PC-3 (cell line): ENCODE results near the gene KRTAP2-4.

Source experiments
- EZH2 ChIP-seq: fragments of 300-600 bp; sonication (generic); IDR thresholded peaks from one replicate; pipeline ENCODE4 v1.6.1; 2017; ENCODE audit warnings: antibody characterized with exemption, mild to moderate bottlenecking, low read length; ENCODE audit not compliant: unreplicated experiment
- TF ChIP-seq, protein P1 (sequence below): fragments of 300-600 bp; sonication (generic); conservative IDR thresholded peaks from 2 replicates; pipeline ENCODE4 v1.5.1; 2017; ENCODE audit warnings: antibody characterized with exemption, low read depth, mild to moderate bottlenecking, low read length

DNA sequence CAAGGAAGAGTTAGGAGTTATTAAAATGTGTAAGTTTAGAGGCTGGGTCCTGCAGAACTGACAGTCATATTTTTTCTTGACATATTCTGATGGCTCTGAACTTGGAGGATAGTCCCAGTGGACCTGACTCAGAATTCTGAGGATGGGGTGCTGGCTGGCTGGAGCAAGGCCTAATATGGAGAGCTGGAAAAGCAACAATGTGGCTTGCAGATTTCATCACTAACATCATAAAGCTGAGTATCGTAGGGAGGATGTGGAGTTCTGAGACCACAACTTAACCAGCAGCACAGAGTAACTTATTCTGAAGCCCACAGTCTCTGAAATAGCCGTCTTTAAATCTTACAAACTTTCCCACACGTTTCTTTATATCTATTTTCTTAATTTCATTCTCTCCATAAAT is 41.0 kb downstream of the KRTAP2-4 start:
- TF ChIP-seq, protein P1, sequence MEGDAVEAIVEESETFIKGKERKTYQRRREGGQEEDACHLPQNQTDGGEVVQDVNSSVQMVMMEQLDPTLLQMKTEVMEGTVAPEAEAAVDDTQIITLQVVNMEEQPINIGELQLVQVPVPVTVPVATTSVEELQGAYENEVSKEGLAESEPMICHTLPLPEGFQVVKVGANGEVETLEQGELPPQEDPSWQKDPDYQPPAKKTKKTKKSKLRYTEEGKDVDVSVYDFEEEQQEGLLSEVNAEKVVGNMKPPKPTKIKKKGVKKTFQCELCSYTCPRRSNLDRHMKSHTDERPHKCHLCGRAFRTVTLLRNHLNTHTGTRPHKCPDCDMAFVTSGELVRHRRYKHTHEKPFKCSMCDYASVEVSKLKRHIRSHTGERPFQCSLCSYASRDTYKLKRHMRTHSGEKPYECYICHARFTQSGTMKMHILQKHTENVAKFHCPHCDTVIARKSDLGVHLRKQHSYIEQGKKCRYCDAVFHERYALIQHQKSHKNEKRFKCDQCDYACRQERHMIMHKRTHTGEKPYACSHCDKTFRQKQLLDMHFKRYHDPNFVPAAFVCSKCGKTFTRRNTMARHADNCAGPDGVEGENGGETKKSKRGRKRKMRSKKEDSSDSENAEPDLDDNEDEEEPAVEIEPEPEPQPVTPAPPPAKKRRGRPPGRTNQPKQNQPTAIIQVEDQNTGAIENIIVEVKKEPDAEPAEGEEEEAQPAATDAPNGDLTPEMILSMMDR = no peak
- TF ChIP-seq EZH2 = no peak
